IMR-90 (cell line): Measurements from ENCODE around the gene GPRIN3. TPM values are rescaled to one million over a fixed set of nuclear protein-coding genes. Genes with fewer than 3 reads are reported as not detected.

Experiments used
- ATAC-seq: fragments of 200-7000 bp; cut with Tn5 transposase; 2 replicates; pipeline ENCODE4 v1.9.1; 2020; ENCODE audit warnings: low read depth, mild to moderate bottlenecking, moderate library complexity
- BruUV-seq: library from RNA; stranded (reverse); fragments of 400-500 nt; replicated peaks from 2 replicates; lab custom pipeline; 2021; lab: Mats Ljungman, UMichigan
- CTCF ChIA-PET: fragments of 300-600 bp; formaldehyde crosslinking; extraction: SDS; loops from one replicate; lab custom pipeline; 2021; ENCODE audit warnings: antibody characterized with exemption; lab: Yijun Ruan, JAX
- POLR2A ChIA-PET: fragments of 300-600 bp; sonication (Branson Sonifier 250); formaldehyde crosslinking; loops from one replicate; lab custom pipeline; 2022; ENCODE audit warnings: antibody characterized with exemption; ENCODE audit not compliant: unreplicated experiment; lab: Charles Lee
- DNase-seq: peaks from one replicate; pipeline ENCODE4 v3.0.0; 2013
- H2AFZ ChIP-seq: replicated peaks from 2 replicates; pipeline ENCODE3; 2013; ENCODE audit warnings: low read length, mild to moderate bottlenecking; ENCODE audit not compliant: poor library complexity
- H2AK5ac ChIP-seq: 2 replicates; pipeline ENCODE4 v1.6.1; 2013; ENCODE audit warnings: low read depth, low read length, inconsistent platforms
- H2AK9ac ChIP-seq: replicated peaks from 2 replicates; pipeline ENCODE3; 2013; ENCODE audit warnings: mild to moderate bottlenecking, low read depth, low read length, moderate library complexity; ENCODE audit not compliant: poor library complexity
- H2BK120ac ChIP-seq: 2 replicates; pipeline ENCODE4 v1.6.1; 2013; ENCODE audit warnings: low read depth, low read length, inconsistent platforms
- H2BK15ac ChIP-seq: 3 replicates; pipeline ENCODE4 v1.6.1; 2013; ENCODE audit warnings: low read depth, low read length, inconsistent platforms
- H2BK20ac ChIP-seq: 2 replicates; pipeline ENCODE4 v1.6.1; 2013; ENCODE audit warnings: low read depth, mild to moderate bottlenecking, inconsistent platforms, low read length, moderate library complexity
- H2BK5ac ChIP-seq: 2 replicates; pipeline ENCODE4 v1.6.1; 2013; ENCODE audit warnings: mild to moderate bottlenecking, low read depth, low read length, inconsistent platforms; ENCODE audit not compliant: poor library complexity, severe bottlenecking
- H3K14ac ChIP-seq: replicated peaks from 2 replicates; pipeline ENCODE4 v1.6.1; 2013; ENCODE audit warnings: low read depth, low read length, inconsistent platforms
- H3K18ac ChIP-seq: 2 replicates; pipeline ENCODE4 v1.6.1; 2013; ENCODE audit warnings: low read depth, low read length, control low read depth
- H3K23ac ChIP-seq: 2 replicates; pipeline ENCODE4 v1.6.1; 2013; ENCODE audit warnings: low read depth, low read length, inconsistent platforms
- H3K27ac ChIP-seq: 2 replicates; pipeline ENCODE4 v1.5.1; 2013; ENCODE audit warnings: mild to moderate bottlenecking, control low read depth, low read length; ENCODE audit not compliant: insufficient read depth
- H3K27me3 ChIP-seq: 2 replicates; pipeline ENCODE4 v1.6.1; 2013; ENCODE audit warnings: low read length; ENCODE audit not compliant: control insufficient read depth, insufficient read depth
- H3K36me3 ChIP-seq: 2 replicates; pipeline ENCODE4 v1.6.1; 2013; ENCODE audit warnings: low read length, mixed read lengths; ENCODE audit not compliant: control insufficient read depth, insufficient read depth
- H3K4ac ChIP-seq: 2 replicates; pipeline ENCODE4 v1.6.1; 2013; ENCODE audit warnings: low read depth, low read length, inconsistent platforms
- H3K4me1 ChIP-seq: 2 replicates; pipeline ENCODE4 v1.6.1; 2013; ENCODE audit warnings: low read length, mixed read lengths; ENCODE audit not compliant: control insufficient read depth, insufficient read depth
- H3K4me2 ChIP-seq: 2 replicates; pipeline ENCODE4 v1.6.1; 2013; ENCODE audit warnings: low read depth, mild to moderate bottlenecking, control low read depth, low read length, moderate library complexity
- H3K4me3 ChIP-seq: 2 replicates; pipeline ENCODE4 v1.5.1; 2013; ENCODE audit warnings: low read depth, mild to moderate bottlenecking, control low read depth, low read length, moderate library complexity; ENCODE audit not compliant: insufficient read depth
- H3K56ac ChIP-seq: 2 replicates; pipeline ENCODE4 v1.6.1; 2013; ENCODE audit warnings: low read length, inconsistent platforms; ENCODE audit not compliant: insufficient read depth; ENCODE audit errors: extremely low read depth
- H3K79me1 ChIP-seq, 2 experiments: 2 replicates each; pipeline ENCODE4 v1.6.1; 2013; ENCODE audit warnings: low read length in 2 of 2, inconsistent platforms in 1 of 2, low read depth in 1 of 2
- H3K9ac ChIP-seq: 2 replicates; pipeline ENCODE4 v1.6.1; 2013; ENCODE audit warnings: low read depth, low read length, control low read depth
- H3K9me1 ChIP-seq: 2 replicates; pipeline ENCODE4 v1.6.1; 2013; ENCODE audit warnings: low read length, inconsistent platforms; ENCODE audit not compliant: insufficient read depth
- H3K9me3 ChIP-seq: 2 replicates; pipeline ENCODE4 v1.6.1; 2013; ENCODE audit warnings: low read length; ENCODE audit not compliant: control insufficient read depth, insufficient read depth
- H4K20me1 ChIP-seq: 2 replicates; pipeline ENCODE4 v1.6.1; 2013; ENCODE audit warnings: low read length, inconsistent platforms; ENCODE audit not compliant: insufficient read depth
- H4K5ac ChIP-seq: 2 replicates; pipeline ENCODE4 v1.6.1; 2013; ENCODE audit warnings: mild to moderate bottlenecking, low read depth, low read length, control low read depth
- H4K8ac ChIP-seq, 2 experiments: 2 replicates each; pipeline ENCODE4 v1.6.1; 2013; ENCODE audit warnings: low read depth in 2 of 2, low read length in 2 of 2, control low read depth in 1 of 2, inconsistent platforms in 1 of 2
- H4K91ac ChIP-seq: 2 replicates; pipeline ENCODE4 v1.6.1; 2013; ENCODE audit warnings: low read depth, low read length, inconsistent platforms; ENCODE audit not compliant: insufficient read depth
- FOS ChIP-seq: fragments of 150-350 bp; IDR thresholded peaks from 2 replicates; pipeline ENCODE4 v1.6.1; 2016; ENCODE audit warnings: low read depth, low read length
- NFE2L2 ChIP-seq: fragments of 150-350 bp; IDR thresholded peaks from 2 replicates; pipeline ENCODE4 v1.6.1; 2016; ENCODE audit warnings: low read depth, mild to moderate bottlenecking, low read length
- WGBS, 2 experiments: methylation state at CpG; one replicate each; pipeline versions ENCODE4 v1.1.5 to v1.1.7; 2013; ENCODE audit warnings: missing lambda C conversion rate in 2 of 2; ENCODE audit not compliant: insufficient read length in 1 of 2; ENCODE audit errors: extremely low coverage in 2 of 2; 5-methylcytosine and 5-hydroxymethylcytosine counted together
- dilution Hi-C: fragments of 300-500 bp; cut with HindIII; formaldehyde crosslinking; loops from one replicate; pipeline ENCODE4 v1.14.3; 2018; ENCODE audit warnings: low sequenced_read_pairs; ENCODE audit not compliant: unreplicated experiment
- in situ Hi-C: fragments of 300-500 bp; cut with MboI; formaldehyde crosslinking; loops from 3 replicates; pipeline ENCODE4 v1.14.3; 2019; ENCODE audit warnings: low sequenced_read_pairs, inconsistent platforms, mixed read lengths
- intact Hi-C: fragments of 100-400 bp; cut with micrococcal nuclease; formaldehyde crosslinking; loops from 2 replicates; pipeline ENCODE4 v1.10.0; 2022
- polyA plus RNA-seq, 3 experiments: library from polyadenylated mRNA; depleted of rRNA; stranded (reverse); fragments of >200 nt; gene quantifications; 2 replicates each; pipeline ENCODE4 v1.2.3, GENCODE V29; 2012; ENCODE audit warnings: low replicate concordance in 1 of 3
- total RNA-seq: library from RNA; depleted of rRNA; stranded (reverse); fragments of >200 nt; gene quantifications from 2 replicates; pipeline ENCODE4 v1.2.3, GENCODE V29; 2012

GPRIN3 gene
- total and polyA plus RNA-seq, 2 of the 4 experiments (the other 2 are of a cell fraction), result under 0.01 TPM; not detected in 1

DNA sequence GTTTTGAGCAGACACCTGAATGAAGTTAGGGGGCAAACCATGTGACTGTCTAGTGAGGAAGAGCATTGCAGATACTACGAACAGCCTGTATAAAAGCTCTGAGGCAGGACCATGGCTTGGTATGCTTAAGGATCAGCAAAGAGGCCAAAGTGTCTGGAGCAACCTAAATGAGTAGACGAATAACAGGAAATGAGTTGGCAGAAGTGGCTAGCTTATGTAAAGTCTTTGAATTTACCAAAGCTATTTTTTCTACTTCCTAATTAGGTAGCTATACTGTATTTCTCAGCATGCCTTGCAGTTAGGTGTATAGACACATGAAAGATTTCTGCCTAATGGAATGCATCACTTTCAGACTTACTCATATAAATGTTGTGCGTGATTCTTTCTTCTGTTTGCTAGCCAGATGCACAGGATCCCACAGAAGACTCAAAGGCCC, 9.3 kb upstream of the GPRIN3 start:
- Histone ChIP-seq H3K9ac (no peak overlapping the region), H3K4ac (no peak overlapping the region), H3K14ac (no peak overlapping the region), H2AK9ac (no peak overlapping the region), H3K4me2 (no peak overlapping the region), H2BK20ac (no peak overlapping the region), H3K4me3 (no peak overlapping the region), H3K9me3 (no peaks in the 10 kb centered on the region), H3K56ac (no peak overlapping the region), H3K18ac (no peak overlapping the region), H2AFZ (no peak overlapping the region), H2BK120ac (no peak overlapping the region), H2AK5ac (no peak overlapping the region), H4K91ac (no peak overlapping the region; the same call in 1 of the 2 replicates), H4K8ac (no peak overlapping the region), H2BK15ac (no peak overlapping the region), H3K36me3 (no peaks in the 10 kb centered on the region), H3K27me3 (no peaks in the 10 kb centered on the region; the same call in 1 of the 2 replicates), H3K4me1 (peaks cover 2% of the 10 kb centered on the region; the same call in 1 of the 2 replicates), H3K79me1 (no peaks in the 10 kb centered on the region), H3K27ac (no peak overlapping the region), H3K9me1 (no peaks in the 10 kb centered on the region), H4K20me1 (no peaks in the 10 kb centered on the region), H4K5ac (no peak overlapping the region), H3K23ac (no peak overlapping the region), H2BK5ac (no peak overlapping the region)
- TF ChIP-seq FOS (no peak), NFE2L2 (0 out of 2 replicates have a peak, but pooled peaks have one; percentile 13)
- no peak for ATAC-seq
- in situ Hi-C loops (no loop called here), dilution Hi-C loops (no loop called here), intact Hi-C loops (no loop called here)
- peak; percentile 16 for DNase-seq
- whole genome bisulfite sequencing, 2 experiments, result no CpG with 5 or more reads among the region's 3 CpGs
- CTCF ChIA-PET, result interaction anchor here (1.5 kb wide), 1 partner anchor 9 kb away, joined by 6 read pairs; the partner anchor contains the start of gene GPRIN3
- POLR2A ChIA-PET, result no interaction called here
- no TSS peak for BruUV-seq
